A549 (cell line): ENCODE results near the gene PRR3. TPM values are rescaled to one million over a fixed set of nuclear protein-coding genes. Genes with fewer than 3 reads are reported as not detected.

Source experiments
- ATAC-seq, 2 experiments: fragments of 200-7000 bp in 1 of 2; fragments of >200 bp in 1 of 2; cut with Nextera tagmentation in 1 of 2; cut with Tn5 transposase in 1 of 2; 3 replicates each; pipeline versions ENCODE4 v1.8.0 to v1.9.1; 2018 to 2020; ENCODE audit warnings: mild to moderate bottlenecking in 1 of 2, moderate library complexity in 1 of 2
- CTCF ChIA-PET: fragments of 300-600 bp; sonication (Branson Sonifier 250); formaldehyde crosslinking; extraction: SDS; loops from one replicate; lab custom pipeline; 2021; ENCODE audit warnings: antibody characterized with exemption, inconsistent platforms; lab: Yijun Ruan, JAX
- POLR2A ChIA-PET: fragments of 350-600 bp; formaldehyde crosslinking; extraction: SDS; loops from one replicate; lab custom pipeline; 2021; ENCODE audit warnings: antibody characterized with exemption, inconsistent platforms; lab: Yijun Ruan, JAX
- DNase-seq, 2 experiments: peaks; one replicate each; pipeline versions ENCODE4 v3.0.0 to v3.0.0-alpha.2; 2011 to 2016; ENCODE audit warnings: low read depth in 1 of 2, low spot score in 1 of 2
- FAIRE-seq: peaks from 2 replicates; lab custom pipeline; 2011; peaks lifted over from hg19 to GRCh38; lab: Jason Lieb, UNC
- H3K27ac ChIP-seq, 2 experiments: fragments of >200 bp; sonication (Bioruptor Twin); formaldehyde crosslinking; 3 replicates each; pipeline ENCODE4 v1.5.1; 2016 to 2017
- H3K4me1 ChIP-seq: fragments of >200 bp; sonication (Bioruptor Twin); formaldehyde crosslinking; 3 replicates; pipeline ENCODE4 v1.6.1; 2016
- H3K4me2 ChIP-seq: fragments of >200 bp; sonication (Bioruptor Twin); formaldehyde crosslinking; 3 replicates; pipeline ENCODE4 v1.6.1; 2016
- H3K4me3 ChIP-seq: fragments of >200 bp; sonication (Bioruptor Twin); formaldehyde crosslinking; 3 replicates; pipeline ENCODE4 v1.5.1; 2016
- H3K9me3 ChIP-seq: fragments of >200 bp; sonication (Bioruptor Twin); formaldehyde crosslinking; 3 replicates; pipeline ENCODE4 v1.6.1; 2016
- BHLHE40 ChIP-seq: IDR thresholded peaks from 2 replicates; pipeline ENCODE4 v1.6.1; 2012; ENCODE audit warnings: low read depth, low read length, inconsistent platforms
- CBX2 ChIP-seq: fragments of 200-600 bp; sonication (generic); IDR thresholded peaks from 2 replicates; pipeline ENCODE4 v1.6.1; 2016; ENCODE audit warnings: low read depth, mild to moderate bottlenecking, borderline replicate concordance
- CBX8 ChIP-seq: fragments of 200-600 bp; sonication (generic); IDR thresholded peaks from 2 replicates; pipeline ENCODE4 v1.6.1; 2016
- EP300 ChIP-seq, 2 experiments: fragments of >200 bp; sonication (Bioruptor Twin); formaldehyde crosslinking; IDR thresholded peaks; 2 replicates in 1 of 2; 3 replicates in 1 of 2; pipeline ENCODE4 v1.6.1; 2016 to 2017
- FOSL2 ChIP-seq, 2 experiments: fragments of 450-650 bp in 1 of 2; fragments of >200 bp in 1 of 2; sonication (Bioruptor Twin) in 1 of 2; formaldehyde crosslinking; IDR thresholded peaks; 2 replicates each; pipeline versions ENCODE4 v1.5.0 to v1.6.1; 2016 to 2020; ENCODE audit warnings: mild to moderate bottlenecking in 1 of 2, moderate library complexity in 1 of 2
- GATA3 ChIP-seq: IDR thresholded peaks from 2 replicates; pipeline ENCODE4 v1.6.1; 2012; ENCODE audit warnings: borderline replicate concordance
- HOXA7 ChIP-seq: fragments of 250-450 bp; sonication (Bioruptor Pico); IDR thresholded peaks from 2 replicates; pipeline ENCODE4 v1.5.0; 2020; ENCODE audit warnings: mild to moderate bottlenecking, moderate library complexity
- HOXB13 ChIP-seq: fragments of 250-450 bp; sonication (Bioruptor Pico); IDR thresholded peaks from 2 replicates; pipeline ENCODE4 v1.5.0; 2020; ENCODE audit warnings: low read depth, mild to moderate bottlenecking, moderate library complexity
- HOXB5 ChIP-seq: fragments of 250-450 bp; sonication (Bioruptor Pico); IDR thresholded peaks from 2 replicates; pipeline ENCODE4 v1.5.0; 2020; ENCODE audit warnings: mild to moderate bottlenecking, moderate library complexity
- JUNB ChIP-seq: fragments of >200 bp; sonication (Bioruptor Twin); formaldehyde crosslinking; IDR thresholded peaks from 2 replicates; pipeline ENCODE4 v1.6.1; 2016
- MAFK ChIP-seq: fragments of 450-650 bp; IDR thresholded peaks from 2 replicates; pipeline ENCODE4 v1.6.1; 2014; ENCODE audit not compliant: partially characterized antibody
- NFE2L2 ChIP-seq: fragments of 150-350 bp; conservative IDR thresholded peaks from 2 replicates; pipeline ENCODE4 v1.6.1; 2014; ENCODE audit warnings: low read length
- NR3C1 ChIP-seq: fragments of >200 bp; sonication (Bioruptor Twin); formaldehyde crosslinking; IDR thresholded peaks from 3 replicates; pipeline ENCODE4 v1.6.1; 2017
- PHF8 ChIP-seq: fragments of 200-600 bp; sonication (generic); IDR thresholded peaks from 2 replicates; pipeline ENCODE4 v1.6.1; 2016; ENCODE audit warnings: low read depth, mild to moderate bottlenecking, antibody characterized with exemption, moderate library complexity, borderline replicate concordance
- POLR2AphosphoS2 ChIP-seq: conservative IDR thresholded peaks from 2 replicates; pipeline ENCODE4 v1.6.1; 2012; ENCODE audit warnings: low read length, improper control_type of control experiment, inconsistent platforms
- RCOR1 ChIP-seq: fragments of 150-350 bp; IDR thresholded peaks from 2 replicates; pipeline ENCODE4 v1.6.1; 2014; ENCODE audit warnings: antibody characterized with exemption, low read length, low read depth
- RFX5 ChIP-seq: fragments of 450-650 bp; IDR thresholded peaks from 2 replicates; pipeline ENCODE4 v1.7.1; 2014; ENCODE audit warnings: antibody characterized with exemption, mild to moderate bottlenecking, moderate library complexity
- RNF2 ChIP-seq: fragments of 200-600 bp; sonication (generic); IDR thresholded peaks from 2 replicates; pipeline ENCODE4 v1.6.1; 2016; ENCODE audit warnings: low read depth, mild to moderate bottlenecking, antibody characterized with exemption, moderate library complexity, borderline replicate concordance
- TP53 ChIP-seq: fragments of 250-450 bp; sonication (Bioruptor Pico); IDR thresholded peaks from 2 replicates; pipeline ENCODE4 v1.5.0; 2021; ENCODE audit warnings: mild to moderate bottlenecking, moderate library complexity
- ZFP36 ChIP-seq: fragments of 450-650 bp; IDR thresholded peaks from 2 replicates; pipeline ENCODE4 v1.6.1; 2014; ENCODE audit warnings: borderline replicate concordance; ENCODE audit not compliant: partially characterized antibody
- ZSCAN20 ChIP-seq: fragments of 250-450 bp; sonication (Bioruptor Pico); IDR thresholded peaks from 2 replicates; pipeline ENCODE4 v1.8.0; 2022; ENCODE audit warnings: mild to moderate bottlenecking, moderate library complexity
- WGBS: methylation state at CpG from one replicate; pipeline ENCODE4 v1.1.6; 2017; ENCODE audit errors: missing lambda C conversion rate; 5-methylcytosine and 5-hydroxymethylcytosine counted together
- polyA plus RNA-seq, 4 experiments: library from polyadenylated mRNA; depleted of rRNA in 3 of 4; stranded (reverse); fragments of >200 nt; fragmentation: RNase III in 1 of 4; extraction: RNeasy Plus Mini Kit Qiagen cat#74134 plus additional on column Dnase treatment in 1 of 4; gene quantifications; 2 replicates in 3 of 4; 3 replicates in 1 of 4; pipeline ENCODE4 v1.2.3, GENCODE V29; 2011 to 2017
- TF ChIP-seq, protein P1 (sequence below): IDR thresholded peaks from 2 replicates; pipeline ENCODE4 v1.6.1; 2012
- TF ChIP-seq, protein P2 (sequence below): fragments of 250-450 bp; sonication (Bioruptor Pico); IDR thresholded peaks from 2 replicates; pipeline ENCODE4 v1.5.0; 2020; ENCODE audit warnings: low read depth, mild to moderate bottlenecking, moderate library complexity
- TF ChIP-seq, protein P3 (sequence below): fragments of >200 bp; sonication (Bioruptor Twin); formaldehyde crosslinking; IDR thresholded peaks from 2 replicates; pipeline ENCODE4 v1.6.1; 2016
- TF ChIP-seq, protein P4 (sequence below): IDR thresholded peaks from 2 replicates; pipeline ENCODE4 v1.6.1; 2012; ENCODE audit warnings: low read depth, borderline replicate concordance
- TF ChIP-seq, protein P5 (sequence below): fragments of 250-450 bp; sonication (Bioruptor Pico); IDR thresholded peaks from 2 replicates; pipeline ENCODE4 v1.5.0; 2021; ENCODE audit warnings: mild to moderate bottlenecking, moderate library complexity, borderline replicate concordance

The PRR3 gene
- polyA plus RNA-seq, 2 of the 4 experiments (the other 2 are of a cell fraction): 13.8 to 24.1 TPM

DNA sequence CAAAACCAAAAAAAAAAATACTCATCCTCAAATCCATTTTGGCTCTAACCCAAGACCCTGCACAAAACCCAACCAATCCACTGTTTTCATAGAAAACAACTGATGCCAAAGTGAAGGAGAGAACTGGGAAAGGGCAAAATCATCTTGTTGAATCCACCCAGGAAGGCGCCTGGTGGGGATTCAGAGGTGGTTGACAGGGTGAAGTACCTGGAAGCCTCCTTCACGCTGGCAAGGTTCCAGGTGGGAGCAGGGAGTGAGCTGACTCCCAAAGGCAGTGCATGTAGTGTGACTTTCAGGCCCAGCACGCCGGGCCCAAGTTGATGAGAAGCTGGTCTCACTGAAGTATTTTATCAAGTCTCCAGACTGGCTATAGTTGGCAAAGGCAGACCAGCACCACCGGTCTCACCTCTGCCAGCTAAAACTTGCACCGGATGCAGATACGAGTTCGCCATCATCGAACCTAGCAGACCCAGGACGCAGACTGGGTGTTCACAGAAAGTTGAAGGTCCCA, 43.4 kb downstream of the PRR3 start:
- Histone ChIP-seq H3K9me3 (no peaks in the 10 kb centered on the region), H3K4me1 (no peaks in the 10 kb centered on the region), H3K4me2 (no peak overlapping the region), H3K27ac (no peak overlapping the region), H3K4me3 (no peak overlapping the region)
- ATAC-seq: no peak
- peak in 1 of 2 experiments; percentile 26 for DNase-seq
- TF ChIP-seq POLR2AphosphoS2: no peak
- TF ChIP-seq CBX2: no peak
- no peak for TF ChIP-seq RCOR1
- no peak for TF ChIP-seq RFX5
- TF ChIP-seq, protein P1, sequence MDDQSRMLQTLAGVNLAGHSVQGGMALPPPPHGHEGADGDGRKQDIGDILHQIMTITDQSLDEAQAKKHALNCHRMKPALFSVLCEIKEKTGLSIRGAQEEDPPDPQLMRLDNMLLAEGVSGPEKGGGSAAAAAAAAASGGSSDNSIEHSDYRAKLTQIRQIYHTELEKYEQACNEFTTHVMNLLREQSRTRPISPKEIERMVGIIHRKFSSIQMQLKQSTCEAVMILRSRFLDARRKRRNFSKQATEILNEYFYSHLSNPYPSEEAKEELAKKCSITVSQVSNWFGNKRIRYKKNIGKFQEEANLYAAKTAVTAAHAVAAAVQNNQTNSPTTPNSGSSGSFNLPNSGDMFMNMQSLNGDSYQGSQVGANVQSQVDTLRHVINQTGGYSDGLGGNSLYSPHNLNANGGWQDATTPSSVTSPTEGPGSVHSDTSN: no peak
- no peak for TF ChIP-seq ZFP36
- TF ChIP-seq, protein P2, sequence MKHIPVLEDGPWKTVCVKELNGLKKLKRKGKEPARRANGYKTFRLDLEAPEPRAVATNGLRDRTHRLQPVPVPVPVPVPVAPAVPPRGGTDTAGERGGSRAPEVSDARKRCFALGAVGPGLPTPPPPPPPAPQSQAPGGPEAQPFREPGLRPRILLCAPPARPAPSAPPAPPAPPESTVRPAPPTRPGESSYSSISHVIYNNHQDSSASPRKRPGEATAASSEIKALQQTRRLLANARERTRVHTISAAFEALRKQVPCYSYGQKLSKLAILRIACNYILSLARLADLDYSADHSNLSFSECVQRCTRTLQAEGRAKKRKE (CRISPR knock-in tag): no peak
- no peak for TF ChIP-seq FOSL2 (IDR thresholded peaks at IDR 0.05)
- TF ChIP-seq FOSL2 (CRISPR knock-in tag; IDR thresholded peaks at IDR 0.05): no peak
- TF ChIP-seq, protein P3, sequence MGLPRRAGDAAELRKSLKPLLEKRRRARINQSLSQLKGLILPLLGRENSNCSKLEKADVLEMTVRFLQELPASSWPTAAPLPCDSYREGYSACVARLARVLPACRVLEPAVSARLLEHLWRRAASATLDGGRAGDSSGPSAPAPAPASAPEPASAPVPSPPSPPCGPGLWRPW: no peak
- TF ChIP-seq PHF8: no peak
- TF ChIP-seq, protein P4, sequence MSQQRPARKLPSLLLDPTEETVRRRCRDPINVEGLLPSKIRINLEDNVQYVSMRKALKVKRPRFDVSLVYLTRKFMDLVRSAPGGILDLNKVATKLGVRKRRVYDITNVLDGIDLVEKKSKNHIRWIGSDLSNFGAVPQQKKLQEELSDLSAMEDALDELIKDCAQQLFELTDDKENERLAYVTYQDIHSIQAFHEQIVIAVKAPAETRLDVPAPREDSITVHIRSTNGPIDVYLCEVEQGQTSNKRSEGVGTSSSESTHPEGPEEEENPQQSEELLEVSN: no peak
- TF ChIP-seq HOXB5 (CRISPR knock-in tag): no peak
- no peak for TF ChIP-seq EP300 (IDR thresholded peaks at IDR 0.05)
- TF ChIP-seq CBX8: no peak
- FAIRE-seq: no peak
- WGBS: 94% methylated on average over 9 of the region's 10 CpGs
- CTCF ChIA-PET: interaction anchor here (0.9 to 1.6 kb wide), 5 partner anchors 10 to 117 kb away, joined by 3 to 4 read pairs (median 3); no protein-coding TSS in a partner anchor
- POLR2A ChIA-PET: interaction anchor here (0.9 to 2.1 kb wide), 4 partner anchors 10 to 29 kb away, joined by 3 to 10 read pairs (median 6); partner anchors contain the start of gene ABCF1

DNA sequence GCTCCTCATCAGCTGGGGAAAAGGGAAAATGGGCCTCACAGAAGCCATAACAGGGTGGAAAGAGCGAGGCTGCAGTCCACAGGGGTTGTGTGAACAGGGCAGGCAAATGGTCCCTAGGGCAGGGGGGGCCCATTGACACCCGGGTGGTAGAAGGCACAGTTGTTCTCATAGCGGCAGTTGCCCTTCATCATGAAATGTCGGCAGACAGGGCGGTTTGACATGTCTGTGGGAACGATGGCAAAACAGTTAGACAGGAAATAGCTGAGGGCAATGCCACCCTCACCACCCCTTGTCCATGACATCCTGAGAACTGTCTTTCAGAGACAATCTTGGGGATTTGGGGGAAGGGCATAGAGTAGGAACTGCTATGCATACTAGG, 44.3 kb downstream of the PRR3 start:
- ATAC-seq: no peak
- POLR2A ChIA-PET: interaction anchor here (0.5 to 2.0 kb wide), 2 partner anchors 12 to 65 kb away, joined by 5 to 9 read pairs; no protein-coding TSS in a partner anchor
- CTCF ChIA-PET: interaction anchor here (1.6 kb wide), 1 partner anchor 56 kb away, joined by 4 read pairs; no protein-coding TSS in a partner anchor
- H3K4me1 ChIP-seq: no peaks in the 10 kb centered on the region
- FAIRE-seq: no peak
- TF ChIP-seq NFE2L2 (no peak), HOXB13 (CRISPR knock-in tag) (no peak), MAFK (no peak), RNF2 (no peak), RFX5 (no peak), NR3C1 (no peak), CBX8 (no peak), PHF8 (no peak), JUNB (no peak), HOXA7 (no peak), ZSCAN20 (CRISPR knock-in tag) (no peak), BHLHE40 (no peak), ZFP36 (no peak), GATA3 (no peak), TP53 (CRISPR knock-in tag) (no peak)
- TF ChIP-seq, protein P5, sequence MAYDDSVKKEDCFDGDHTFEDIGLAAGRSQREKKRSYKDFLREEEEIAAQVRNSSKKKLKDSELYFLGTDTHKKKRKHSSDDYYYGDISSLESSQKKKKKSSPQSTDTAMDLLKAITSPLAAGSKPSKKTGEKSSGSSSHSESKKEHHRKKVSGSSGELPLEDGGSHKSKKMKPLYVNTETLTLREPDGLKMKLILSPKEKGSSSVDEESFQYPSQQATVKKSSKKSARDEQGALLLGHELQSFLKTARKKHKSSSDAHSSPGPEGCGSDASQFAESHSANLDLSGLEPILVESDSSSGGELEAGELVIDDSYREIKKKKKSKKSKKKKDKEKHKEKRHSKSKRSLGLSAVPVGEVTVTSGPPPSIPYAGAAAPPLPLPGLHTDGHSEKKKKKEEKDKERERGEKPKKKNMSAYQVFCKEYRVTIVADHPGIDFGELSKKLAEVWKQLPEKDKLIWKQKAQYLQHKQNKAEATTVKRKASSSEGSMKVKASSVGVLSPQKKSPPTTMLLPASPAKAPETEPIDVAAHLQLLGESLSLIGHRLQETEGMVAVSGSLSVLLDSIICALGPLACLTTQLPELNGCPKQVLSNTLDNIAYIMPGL (CRISPR knock-in tag): no peak
- TF ChIP-seq, protein P2 (CRISPR knock-in tag): no peak
- WGBS: 91% methylated on average over 6 of the region's 6 CpGs
- no peak overlapping the region for H3K4me3 ChIP-seq
- H3K9me3 ChIP-seq: no peaks in the 10 kb centered on the region
- H3K27ac ChIP-seq: no peak overlapping the region
- no peak for DNase-seq
- no peak overlapping the region for H3K4me2 ChIP-seq
